NCI-H2107 (cell line): ENCODE measurements around the gene KCNAB3.

Source experiments
- DNase-seq: peaks from one replicate; lab custom pipeline; 2025; lab: John Stamatoyannopoulos, UW

KCNAB3 gene

GRCh38 chr17:7875804-7876370 lies 53.8 kb downstream of the KCNAB3 start:
- no peak for DNase-seq

- no peak for DNase-seq
Observed at GRCh38 chr17:7873051-7873450, 56.6 kb downstream of the KCNAB3 start.
